Chondrocyte (in vitro differentiated cells): ENCODE results near the gene CAP2. TPM values are rescaled to one million over a fixed set of nuclear protein-coding genes. Genes with fewer than 3 reads are reported as not detected.

Experiments used
- DNase-seq: peaks from one replicate; pipeline ENCODE4 v3.0.0; 2021; ENCODE audit warnings: mixed read lengths, low spot score
- H3K27ac Mint-ChIP-seq: one replicate; pipeline ENCODE4 v1.8.0; 2021; ENCODE audit warnings: mild to moderate bottlenecking, moderate library complexity, mixed read lengths; ENCODE audit not compliant: unreplicated experiment
- H3K27me3 Mint-ChIP-seq: 2 replicates; pipeline ENCODE4 v1.8.0; 2021; ENCODE audit warnings: low read depth, mixed read lengths
- H3K36me3 Mint-ChIP-seq: 2 replicates; pipeline ENCODE4 v1.8.0; 2021; ENCODE audit warnings: low read depth, mixed read lengths
- H3K4me1 Mint-ChIP-seq: 2 replicates; pipeline ENCODE4 v1.8.0; 2021; ENCODE audit warnings: low read depth, mild to moderate bottlenecking, mixed read lengths
- H3K4me3 Mint-ChIP-seq: one replicate; pipeline ENCODE4 v1.8.0; 2021; ENCODE audit warnings: mild to moderate bottlenecking, moderate library complexity, mixed read lengths; ENCODE audit not compliant: unreplicated experiment
- H3K9me3 Mint-ChIP-seq: 2 replicates; pipeline ENCODE4 v1.8.0; 2021; ENCODE audit warnings: low read depth, mixed read lengths
- CTCF ChIP-seq: fragments of 200-600 bp; sonication (generic); IDR thresholded peaks from 2 replicates; pipeline ENCODE4 v1.5.0; 2021; ENCODE audit warnings: antibody characterized with exemption, mild to moderate bottlenecking, moderate library complexity
- total RNA-seq: library from RNA; stranded (reverse); gene quantifications from 3 replicates; pipeline ENCODE4 v1.2.1, GENCODE V29; 2021

The CAP2 gene
- total RNA-seq, 1 donor from 2014 or later, result 90.4 TPM

- no peak for DNase-seq
- Mint-ChIP-seq H3K27me3 (no peaks in the 10 kb centered on the region), H3K4me3 (no peak overlapping the region), H3K4me1 (peaks cover 46% of the 10 kb centered on the region), H3K36me3 (peaks cover 3% of the 10 kb centered on the region), H3K9me3 (no peaks in the 10 kb centered on the region), H3K27ac (no peak overlapping the region)
- no peak for TF ChIP-seq CTCF
Measured at GRCh38 chr6:17457405-17457804, 64.0 kb downstream of the CAP2 start.

GRCh38 chr6:17457956-17458355, 64.6 kb downstream of the CAP2 start:
- Mint-ChIP-seq H3K27me3 (no peaks in the 10 kb centered on the region), H3K4me1 (peaks cover 40% of the 10 kb centered on the region), H3K4me3 (no peak overlapping the region), H3K27ac (no peak overlapping the region), H3K9me3 (no peaks in the 10 kb centered on the region), H3K36me3 (peaks cover 3% of the 10 kb centered on the region)
- no peak for DNase-seq
- no peak for TF ChIP-seq CTCF

- Mint-ChIP-seq H3K4me3 (no peak overlapping the region), H3K27ac (peak overlapping the region; percentile 24), H3K4me1 (peaks cover 34% of the 10 kb centered on the region), H3K36me3 (peaks cover 3% of the 10 kb centered on the region), H3K27me3 (no peaks in the 10 kb centered on the region), H3K9me3 (no peaks in the 10 kb centered on the region)
- TF ChIP-seq CTCF, result no peak
- DNase-seq, result no peak
Measured at GRCh38 chr6:17458966-17459365, 65.6 kb downstream of the CAP2 start.

GRCh38 chr6:17460862-17461261, 67.5 kb downstream of the CAP2 start:
- H3K27me3 Mint-ChIP-seq, result no peaks in the 10 kb centered on the region
- no peak overlapping the region for H3K27ac Mint-ChIP-seq
- peaks cover 17% of the 10 kb centered on the region for H3K4me1 Mint-ChIP-seq
- no peaks in the 10 kb centered on the region for H3K9me3 Mint-ChIP-seq
- DNase-seq, result no peak
- H3K36me3 Mint-ChIP-seq, result peaks cover 11% of the 10 kb centered on the region
- no peak overlapping the region for H3K4me3 Mint-ChIP-seq
- TF ChIP-seq CTCF, result no peak

- H3K4me3 Mint-ChIP-seq, result no peak overlapping the region
- no peaks in the 10 kb centered on the region for H3K9me3 Mint-ChIP-seq
- no peaks in the 10 kb centered on the region for H3K27me3 Mint-ChIP-seq
- H3K27ac Mint-ChIP-seq, result no peak overlapping the region
- DNase-seq, result no peak
- peaks cover 9% of the 10 kb centered on the region for H3K4me1 Mint-ChIP-seq
- H3K36me3 Mint-ChIP-seq, result peaks cover 32% of the 10 kb centered on the region
- no peak for TF ChIP-seq CTCF
Measured at GRCh38 chr6:17466147-17466546, 72.8 kb downstream of the CAP2 start.
